ENCODE data around the gene MSANTD4. TPM values are rescaled to one million over a fixed set of nuclear protein-coding genes. Genes with fewer than 3 reads are reported as not detected.

Gene MSANTD4
- polyA plus RNA-seq, 1 of the 3 experiments (the other 2 are of a cell fraction): 6.2 TPM

GRCh38 chr11:105968021-105968697 is 53.9 kb downstream of the MSANTD4 start:
- peak overlapping the region in 1 of 2 experiments; percentile 64; a peak in 2 of 4 replicates for H3K27ac ChIP-seq (ENCODE audit: low read depth in 2 of 2, low read length in 1 of 2)
- H3K9ac ChIP-seq: no peak overlapping the region
- no peaks in the 10 kb centered on the region for H3K9me3 ChIP-seq
- no peaks in the 10 kb centered on the region; a peak in 1 of 4 replicates for H3K4me1 ChIP-seq (ENCODE audit: control insufficient read depth in 1 of 2, insufficient read depth in 2 of 2, low read depth in 1 of 2, low read length in 1 of 2)
- H2AFZ ChIP-seq (ENCODE audit: low read depth): no peak overlapping the region; the same call in 1 of the 2 replicates
- WGBS (ENCODE audit: low lambda C conversion rate): 74% methylated on average over 3 of the region's 3 CpGs
- no peak overlapping the region for H3K4me2 ChIP-seq
- H3K4me3 ChIP-seq (ENCODE audit: low read depth in 2 of 2, low read length in 1 of 2): no peak overlapping the region
- H3K27me3 ChIP-seq (ENCODE audit: insufficient read depth): no peaks in the 10 kb centered on the region
- H3K79me2 ChIP-seq (ENCODE audit: insufficient read depth): no peaks in the 10 kb centered on the region
- no peaks in the 10 kb centered on the region for H3K9me2 ChIP-seq
- CTCF ChIA-PET: no interaction called here
- H3K36me3 ChIP-seq (replicated peaks in 1 of 2; ENCODE audit: control insufficient read depth in 1 of 2, insufficient read depth in 2 of 2, low read length in 1 of 2): no peaks in the 10 kb centered on the region
- H3F3A ChIP-seq (replicated peaks; ENCODE audit: insufficient read depth): no peaks in the 10 kb centered on the region
- no peak for DNase-seq
- POLR2A ChIA-PET: no interaction called here
- H4K20me1 ChIP-seq (ENCODE audit: insufficient read depth): no peaks in the 10 kb centered on the region
- no peak for TF ChIP-seq NRF1 (IDR thresholded peaks at IDR 0.05; ENCODE audit: low read depth, low read length)
- no peak for TF ChIP-seq RAD21 (IDR thresholded peaks at IDR 0.05; ENCODE audit: low read length)
- no peak for TF ChIP-seq RXRA (IDR thresholded peaks at IDR 0.05; ENCODE audit: borderline replicate concordance, low read depth)
- no peak for TF ChIP-seq IRF3 (IDR thresholded peaks at IDR 0.05; ENCODE audit: low read depth, low read length)
- TF ChIP-seq RFX5 (IDR thresholded peaks at IDR 0.05; ENCODE audit: low read length): no peak
- TF ChIP-seq USF1 (IDR thresholded peaks at IDR 0.05; ENCODE audit: borderline replicate concordance, low read depth): no peak
- TF ChIP-seq USF2 (IDR thresholded peaks at IDR 0.05; ENCODE audit: borderline replicate concordance, low read depth, low read length): no peak
- TF ChIP-seq TAF1 (IDR thresholded peaks at IDR 0.05; ENCODE audit: borderline replicate concordance, low read depth, low read length): no peak
- peak; percentile 84; the same call in 1 of the 2 replicates for TF ChIP-seq FOSL2 (IDR thresholded peaks at IDR 0.05; ENCODE audit: borderline replicate concordance, low read depth)
- TF ChIP-seq MAX (IDR thresholded peaks at IDR 0.05; ENCODE audit: low read depth): 0 out of 2 replicates have a peak, but pooled peaks have one; percentile 31
- peak; percentile 79 for TF ChIP-seq JUND (IDR thresholded peaks at IDR 0.05)
- TF ChIP-seq PBX3 (IDR thresholded peaks at IDR 0.05): peak; percentile 80
- TF ChIP-seq SMC3 (IDR thresholded peaks at IDR 0.05; ENCODE audit: low read depth, low read length): no peak
- no peak for TF ChIP-seq TEAD4 (IDR thresholded peaks at IDR 0.05; ENCODE audit: borderline replicate concordance, insufficient read depth)
- TF ChIP-seq GATA2 (CRISPR knock-in tag; IDR thresholded peaks at IDR 0.05): no peak
- peak; percentile 50; the same call in 1 of the 2 replicates for TF ChIP-seq POLR2AphosphoS5 (IDR thresholded peaks at IDR 0.05; ENCODE audit: low read depth, low read length)
- TF ChIP-seq TCF12 (IDR thresholded peaks at IDR 0.05): peak; percentile 88
- no peak for TF ChIP-seq REST (IDR thresholded peaks at IDR 0.05; ENCODE audit: low read depth, low read length)
- no peak for TF ChIP-seq ELF1 (IDR thresholded peaks at IDR 0.05)
- TF ChIP-seq MEF2A (IDR thresholded peaks at IDR 0.05; ENCODE audit: borderline replicate concordance, low read depth): no peak
- TF ChIP-seq GABPA (IDR thresholded peaks at IDR 0.05; ENCODE audit: low read depth): no peak
- no peak for TF ChIP-seq CHD2 (IDR thresholded peaks at IDR 0.05; ENCODE audit: low read length, partially characterized antibody)
- no peak for TF ChIP-seq SIN3A (IDR thresholded peaks at IDR 0.05; ENCODE audit: borderline replicate concordance, low read depth, low read length)
- no peak for TF ChIP-seq FOXJ3 (CRISPR knock-in tag; IDR thresholded peaks at IDR 0.05)

Data from SK-N-SH (cell line).